ENCODE data around the gene ROGDI.

The ROGDI gene

DNA sequence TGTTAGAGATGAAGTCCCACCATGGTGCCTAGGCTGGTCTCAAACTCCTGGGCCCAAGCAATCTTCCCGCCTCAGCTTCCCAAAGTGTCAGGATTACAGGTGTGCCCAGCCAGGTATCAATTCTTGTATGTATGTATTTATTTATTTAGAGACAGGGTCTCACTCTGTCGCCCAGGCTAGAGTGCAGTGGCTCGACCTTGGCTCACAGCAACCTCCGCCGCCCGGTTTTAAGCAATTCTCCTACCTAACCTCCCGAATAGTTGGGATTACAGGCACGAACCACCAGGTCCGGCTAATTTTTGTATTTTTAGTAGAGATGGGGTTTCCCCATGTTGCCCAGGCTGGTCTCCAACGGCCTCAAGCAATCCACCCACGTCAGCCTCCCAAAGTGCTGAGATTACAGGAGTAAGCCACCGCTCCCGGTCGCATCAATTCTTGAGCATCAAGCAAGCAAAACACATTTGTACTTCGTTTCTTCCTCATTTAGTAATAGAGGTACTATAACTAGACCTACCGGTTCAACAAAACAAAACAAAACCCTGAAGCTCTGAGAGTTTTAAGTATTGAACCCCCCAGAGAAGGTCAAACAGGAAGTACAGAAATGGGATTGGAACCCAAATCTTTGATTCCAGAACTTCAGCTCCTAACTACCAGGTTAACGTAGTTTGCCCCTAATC lies 34.4 kb downstream of the ROGDI start:
- DNase-seq: peak in 1 of 56 donors; percentile 22

DNA sequence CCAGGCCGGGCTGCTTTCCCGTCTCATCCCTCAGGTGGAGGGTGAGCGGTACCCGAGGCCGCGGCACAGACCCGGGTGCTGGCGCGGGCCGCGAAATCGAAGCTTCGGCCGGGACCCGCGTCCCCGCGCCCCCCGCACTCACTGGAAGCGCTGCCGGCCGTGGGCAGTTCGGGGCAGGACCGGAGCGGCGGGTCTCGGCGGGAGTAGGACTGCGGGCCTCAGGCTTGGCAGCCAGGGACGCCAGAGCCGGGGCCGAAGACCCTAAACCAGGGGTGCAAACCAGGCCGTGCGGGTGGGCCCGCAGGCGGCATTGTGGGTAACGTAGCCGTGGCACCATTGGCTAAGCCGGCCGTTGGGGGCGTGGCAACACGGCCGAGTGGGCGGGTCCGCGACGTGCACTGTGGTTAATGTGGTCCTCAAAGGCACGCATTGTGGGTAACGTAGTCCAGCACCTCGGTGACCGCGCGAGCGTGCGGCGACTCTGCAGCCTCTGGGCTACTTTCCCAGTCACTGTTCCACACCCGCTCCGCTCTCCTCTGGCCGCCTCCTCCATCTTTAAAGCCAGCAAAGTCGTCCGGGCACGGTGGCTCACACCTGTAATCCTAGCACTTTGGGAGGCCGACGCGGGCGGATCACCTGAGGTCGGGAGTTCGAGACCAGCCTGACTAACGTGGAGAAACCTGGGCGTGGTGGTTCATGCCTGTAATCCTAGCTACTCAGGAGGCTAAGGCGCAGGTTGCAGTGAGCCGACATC lies 35.4 kb downstream of the ROGDI start, which contains the start of gene ZNF500:
Gene ZNF500 (minus strand): TSS at position 288 of the 754 bp plus-strand sequence. CDS start 1,184 bp downstream, outside the sequence.
- peak; percentile 67 to 99 (median 95) for DNase-seq

DNA sequence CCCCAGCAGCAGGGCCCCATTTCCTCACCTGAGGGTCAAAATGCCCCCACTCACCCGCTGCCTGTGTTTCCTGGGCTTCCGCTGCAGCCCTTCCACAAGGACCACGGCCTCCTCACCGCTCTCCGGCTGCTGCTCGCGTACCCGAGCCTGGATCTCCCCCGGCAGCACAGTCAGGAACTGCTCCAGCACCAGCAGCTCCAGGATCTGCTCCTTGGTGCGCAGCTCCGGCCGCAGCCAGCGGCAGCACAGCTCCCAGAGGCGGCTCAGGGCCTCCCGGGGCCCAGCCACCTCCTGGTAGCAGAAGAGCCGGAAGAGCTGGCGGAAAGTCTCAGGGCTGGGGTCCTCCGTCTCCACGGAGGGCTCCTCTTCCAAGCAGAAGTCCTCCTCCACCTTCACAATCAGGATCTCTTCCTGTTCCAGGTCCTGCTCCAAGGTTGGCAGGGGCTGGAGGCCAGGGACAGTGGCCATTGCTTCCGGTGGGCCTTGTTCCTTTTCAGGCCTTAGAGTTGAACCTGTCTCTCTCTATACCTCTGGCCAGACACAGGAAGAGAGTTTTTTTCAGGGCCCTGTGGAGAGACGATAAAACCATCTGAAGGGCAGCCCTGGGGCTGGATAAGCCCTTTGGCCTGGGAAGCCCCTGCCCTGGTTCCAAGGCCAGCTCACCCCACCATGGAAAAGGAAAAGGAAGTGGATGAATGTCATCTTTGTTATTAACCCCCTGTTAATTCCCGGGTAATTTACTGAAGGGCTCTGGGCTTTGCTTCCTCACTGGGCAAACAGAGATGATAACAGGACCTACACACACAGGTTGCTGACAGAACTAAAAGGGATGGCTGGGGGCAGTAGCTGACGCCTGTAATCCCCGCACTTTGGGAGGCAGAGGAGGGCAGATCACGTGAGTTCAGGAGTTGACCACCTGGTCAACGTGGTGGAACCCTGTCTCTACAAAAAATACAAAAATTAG lies 36.6 kb downstream of the ROGDI start:
- no peak for DNase-seq

DNA sequence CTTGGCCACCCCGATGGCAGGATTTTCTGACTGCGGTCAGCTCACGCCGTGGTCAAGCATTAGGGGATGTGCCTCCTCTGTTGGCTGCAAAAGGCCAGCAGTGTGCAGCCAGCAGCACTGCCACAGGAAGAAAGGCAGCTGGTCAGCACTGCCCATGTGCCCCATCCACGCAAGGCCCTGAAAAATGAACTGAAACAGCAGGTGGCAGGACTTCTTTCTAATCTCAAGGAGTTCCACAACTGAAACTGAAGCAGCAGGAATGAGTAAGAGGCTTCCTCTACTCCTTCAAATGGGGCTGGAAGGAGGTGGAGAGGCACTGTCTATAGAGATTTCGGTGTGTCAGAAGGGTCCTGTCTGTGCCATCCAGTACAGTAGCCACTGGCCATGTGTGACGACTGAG lies 38.6 kb downstream of the ROGDI start:
- DNase-seq: no peak

DNA sequence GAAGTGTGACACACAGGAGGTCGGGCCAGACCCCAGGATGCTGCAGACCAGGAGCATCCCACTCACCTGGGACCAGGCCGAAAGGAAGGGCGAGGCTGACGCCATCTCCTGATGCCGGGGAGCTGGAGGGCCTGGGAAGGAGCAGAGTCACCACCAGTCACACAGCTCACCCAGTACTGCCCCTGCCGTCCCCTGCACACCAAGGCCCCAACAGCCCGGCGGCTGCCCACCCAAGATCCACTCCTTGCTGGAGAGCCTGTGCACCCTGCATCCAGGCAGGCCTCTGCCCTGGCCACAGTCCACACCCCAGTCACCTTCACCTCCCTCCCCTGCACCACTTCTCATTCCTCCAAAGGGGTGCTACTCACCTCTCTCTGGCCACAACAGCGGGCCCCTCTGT lies 40.2 kb downstream of the ROGDI start:
- no peak for DNase-seq

DNA sequence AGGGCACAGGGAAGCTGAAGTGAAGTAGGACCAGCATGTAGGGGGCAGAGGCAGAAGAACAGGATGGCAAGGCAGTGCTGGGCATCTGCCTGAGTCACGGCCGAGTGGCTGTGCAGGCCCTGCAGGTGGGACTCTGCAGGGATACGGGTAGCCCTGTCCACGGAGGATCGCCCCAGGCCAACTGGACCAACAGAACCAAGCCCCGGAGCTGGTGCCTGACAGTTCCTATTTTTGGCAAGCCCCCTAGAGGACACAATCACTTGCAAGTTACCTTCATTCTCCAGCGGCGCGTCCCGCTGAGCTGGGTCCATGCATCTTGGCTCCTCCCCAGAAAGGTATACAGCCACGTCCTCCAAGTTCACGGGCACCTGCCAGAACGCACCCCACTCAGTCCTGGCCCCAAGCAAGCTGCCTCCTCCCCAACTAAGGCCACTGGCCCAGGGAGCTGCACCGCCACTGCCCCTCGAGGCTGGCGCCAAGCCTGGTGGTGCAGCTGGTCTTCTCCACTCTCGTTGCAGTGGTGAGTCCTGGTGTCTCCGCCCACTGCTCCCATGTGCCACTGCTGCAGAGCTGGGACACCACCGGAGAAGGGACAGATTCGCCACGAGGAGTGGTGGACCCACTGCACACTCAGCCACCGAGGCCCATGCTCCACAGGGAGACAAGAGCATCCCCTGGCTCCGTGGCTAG lies 42.1 kb downstream of the ROGDI start:
- no peak for DNase-seq

DNA sequence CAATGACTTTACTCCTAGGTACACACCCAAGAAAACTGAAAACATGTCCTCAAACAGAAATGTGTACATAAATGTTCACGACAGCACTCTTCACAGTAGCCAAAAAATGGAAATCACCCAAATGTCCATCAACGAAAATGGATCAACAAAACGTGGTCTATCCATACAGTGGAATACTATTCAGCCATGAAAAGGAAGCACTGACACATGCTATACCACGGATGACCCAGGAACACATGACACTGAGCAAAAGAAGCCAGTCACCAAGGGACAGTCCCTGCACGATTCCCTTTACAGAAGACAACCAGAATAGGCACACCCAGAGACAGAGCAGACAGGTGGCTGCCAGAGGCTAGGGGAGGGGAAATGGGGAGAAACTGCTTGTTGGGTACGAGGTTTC lies 46.7 kb downstream of the ROGDI start:
- no peak for DNase-seq

DNA sequence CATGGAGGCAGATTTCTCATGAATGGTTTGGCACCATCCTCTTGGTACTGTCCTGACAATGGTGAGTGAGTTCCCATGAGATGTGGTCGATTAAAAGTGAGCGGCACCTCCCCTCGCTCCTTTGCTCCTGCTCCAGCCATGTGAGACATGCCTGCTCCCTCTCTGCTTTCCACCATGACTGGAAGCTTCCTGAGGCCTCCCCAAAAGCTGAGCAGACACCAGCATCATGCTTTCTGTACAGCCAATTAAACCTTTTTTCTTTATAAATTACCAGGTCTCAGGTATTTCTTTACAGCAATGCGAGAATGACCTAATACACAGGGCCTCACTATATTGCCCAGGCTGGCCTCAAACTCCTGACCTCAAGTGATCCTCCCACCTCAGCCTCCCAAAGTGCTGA lies 47.6 kb downstream of the ROGDI start:
- no peak for DNase-seq

DNA sequence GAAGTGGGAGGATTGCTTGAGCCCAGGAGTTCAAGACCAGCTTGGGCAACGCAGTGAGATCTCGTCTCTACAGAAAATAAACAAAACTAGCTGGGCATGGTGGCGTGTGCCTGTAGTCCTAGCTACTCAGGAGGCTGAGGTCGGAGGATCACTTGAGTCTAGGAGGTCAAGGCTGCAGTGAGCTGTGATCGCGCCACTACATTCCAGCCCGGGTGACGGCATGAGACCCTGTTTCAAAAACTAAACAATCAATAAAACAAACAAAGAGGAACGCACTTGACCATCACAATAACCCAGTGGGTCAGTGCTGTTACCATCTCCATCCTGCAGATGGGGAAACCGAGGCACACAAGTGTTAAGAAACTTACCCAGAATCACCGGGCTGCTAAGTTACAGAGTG lies 49.2 kb downstream of the ROGDI start:
- DNase-seq: no peak

DNA sequence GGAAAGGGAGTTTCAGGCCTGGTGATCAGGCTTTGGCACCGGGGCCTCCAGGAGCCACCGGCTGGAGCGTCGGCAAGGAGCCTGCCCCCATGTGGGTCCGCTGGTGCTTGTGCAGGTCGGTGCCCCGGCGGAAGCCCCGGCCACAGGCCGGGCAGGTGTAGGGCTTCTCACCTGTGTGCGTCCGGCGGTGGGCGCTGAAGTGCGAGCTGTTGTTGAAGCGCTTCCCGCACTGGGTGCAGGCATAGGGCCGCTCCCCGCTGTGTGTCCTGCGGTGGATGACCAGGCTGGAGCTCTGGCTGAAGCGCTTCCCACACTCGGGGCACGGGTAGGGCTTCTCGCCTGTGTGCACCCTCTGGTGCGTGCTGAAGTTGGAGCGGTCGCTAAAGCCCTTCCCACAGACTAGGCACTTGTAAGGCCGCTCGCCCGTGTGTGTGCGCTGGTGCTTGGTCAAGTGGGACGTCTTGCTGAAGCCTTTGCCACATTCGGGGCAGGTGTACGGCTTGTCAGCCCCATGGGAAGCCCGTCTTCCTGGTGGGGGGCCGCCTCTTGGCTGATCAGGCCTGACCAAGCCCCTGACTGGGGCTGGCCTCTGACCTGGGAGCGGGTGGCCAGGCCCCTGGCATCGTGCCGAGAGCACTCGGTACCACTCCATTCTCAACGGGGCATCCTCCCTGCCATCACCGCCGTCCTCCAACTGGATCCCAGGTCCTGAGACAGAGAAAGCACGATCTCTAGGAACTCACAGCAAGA lies 49.9 kb downstream of the ROGDI start:
- no peak for DNase-seq

DNA sequence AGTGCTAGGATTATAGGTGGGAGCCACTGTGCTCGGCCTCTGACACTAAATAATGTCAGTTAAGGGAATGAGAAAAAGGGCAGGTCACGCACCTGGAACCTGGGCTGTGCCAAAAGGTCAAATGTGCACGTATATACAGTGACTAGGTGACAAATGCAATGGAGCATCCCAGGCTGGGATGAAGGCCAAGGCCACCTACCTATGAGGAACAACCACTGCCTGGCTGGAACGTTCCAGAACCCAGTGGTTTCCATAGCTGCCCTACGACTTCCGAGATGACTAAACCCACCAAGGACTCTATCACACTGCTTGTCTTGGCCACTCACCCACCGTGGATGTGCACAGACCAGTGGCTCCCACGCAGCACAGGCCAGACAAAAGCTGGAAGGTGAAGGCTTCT lies 51.5 kb downstream of the ROGDI start:
- no peak for DNase-seq

DNA sequence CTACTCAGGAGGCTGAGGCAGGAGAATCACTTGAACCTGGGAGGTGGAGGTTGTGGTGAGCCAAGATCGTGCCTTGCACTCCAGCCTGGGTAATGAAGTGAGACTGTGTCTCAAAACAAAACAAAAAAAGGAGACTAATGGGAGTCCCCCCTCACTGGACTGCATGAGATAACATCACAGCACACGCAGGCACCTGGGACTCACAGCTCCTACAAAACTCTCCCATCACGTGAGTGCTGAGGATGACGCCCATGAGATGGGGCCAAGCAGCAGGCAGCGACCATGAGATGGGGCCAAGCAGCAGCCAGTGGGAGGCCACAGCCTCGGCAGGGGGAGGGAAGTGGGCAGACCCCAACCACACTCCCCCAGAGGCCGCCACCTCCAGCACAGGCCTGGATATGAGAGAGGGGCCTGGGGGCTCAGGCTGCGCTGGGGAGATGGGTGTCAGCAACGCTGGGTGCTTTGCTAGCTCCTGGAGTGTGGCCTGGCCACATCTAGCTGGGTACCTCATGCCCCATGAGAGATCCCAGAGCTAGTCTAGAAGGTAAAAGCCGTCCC lies 52.7 kb downstream of the ROGDI start:
- no peak for DNase-seq

DNA sequence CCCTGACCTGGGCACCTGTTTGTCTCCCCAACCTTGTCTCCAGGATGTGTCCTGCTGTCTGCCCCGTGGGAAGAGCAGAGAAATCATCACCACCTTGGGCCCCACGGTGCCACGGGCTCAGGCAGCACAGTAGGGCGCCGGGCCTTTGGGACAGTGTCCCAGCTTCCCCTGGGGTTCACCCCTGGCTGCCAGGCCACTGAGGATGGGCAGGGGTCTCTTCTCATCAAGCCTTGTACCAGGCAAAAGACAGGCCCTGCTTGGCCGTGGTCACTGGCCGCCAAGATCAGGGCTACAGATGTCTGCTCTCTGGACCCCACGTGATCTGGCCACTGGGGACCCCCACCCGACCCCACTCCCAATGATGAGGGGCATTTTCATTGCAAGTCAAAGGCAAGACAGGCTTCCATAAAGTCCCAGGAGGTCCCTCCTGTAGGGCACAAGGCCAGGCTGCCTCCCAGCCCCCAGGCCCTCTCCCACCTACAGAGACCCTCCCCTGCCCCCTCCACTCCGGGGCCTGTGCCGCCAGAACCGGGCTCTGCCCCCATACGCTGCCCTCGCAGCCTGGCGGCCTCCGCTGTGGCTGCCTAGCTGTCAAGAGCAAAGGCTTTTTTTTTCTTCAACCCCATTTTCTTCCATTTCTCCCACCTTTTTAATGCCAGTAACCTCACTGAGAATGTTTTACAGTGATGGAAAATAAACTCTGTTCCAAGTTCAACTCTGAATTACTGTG lies 53.6 kb downstream of the ROGDI start:
- DNase-seq: no peak

DNA sequence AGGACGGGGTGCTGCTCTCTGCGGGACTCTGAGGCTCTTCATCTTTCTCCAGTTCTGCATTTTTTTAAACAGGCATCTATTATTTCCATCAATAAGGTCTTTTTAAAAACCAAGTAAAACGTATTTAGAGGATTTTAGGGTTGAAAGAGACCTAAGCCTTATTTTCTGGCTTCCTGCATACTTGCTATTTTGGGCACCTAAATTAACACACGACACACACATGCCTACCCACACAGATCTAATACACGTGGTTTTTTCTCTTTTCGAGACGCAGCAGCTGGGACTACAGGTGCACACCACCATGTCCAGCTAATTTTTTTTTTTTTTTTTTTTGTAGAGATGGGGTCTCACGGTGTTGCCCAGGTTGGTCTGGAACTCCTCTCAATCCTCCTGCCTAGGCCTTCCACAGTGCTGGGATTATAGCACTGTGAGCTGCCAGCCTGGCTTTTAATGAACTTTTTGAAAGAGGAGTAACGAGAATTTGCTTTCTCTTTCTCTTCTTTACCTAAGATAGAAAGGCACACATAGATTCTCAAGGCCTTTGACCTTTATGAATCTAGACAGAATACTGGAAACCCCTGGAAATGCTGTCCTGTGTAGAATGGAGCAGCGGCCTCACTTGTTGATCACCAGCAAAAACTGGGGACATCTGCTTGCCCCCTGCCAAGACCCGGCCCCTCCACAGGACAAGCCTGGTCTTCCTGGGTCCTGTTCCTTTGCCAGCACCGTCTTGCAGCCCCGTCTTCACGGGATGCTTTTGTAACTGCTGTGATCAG lies 54.3 kb downstream of the ROGDI start:
- DNase-seq: peak in 2 of 56 donors; percentile 13 to 16

DNA sequence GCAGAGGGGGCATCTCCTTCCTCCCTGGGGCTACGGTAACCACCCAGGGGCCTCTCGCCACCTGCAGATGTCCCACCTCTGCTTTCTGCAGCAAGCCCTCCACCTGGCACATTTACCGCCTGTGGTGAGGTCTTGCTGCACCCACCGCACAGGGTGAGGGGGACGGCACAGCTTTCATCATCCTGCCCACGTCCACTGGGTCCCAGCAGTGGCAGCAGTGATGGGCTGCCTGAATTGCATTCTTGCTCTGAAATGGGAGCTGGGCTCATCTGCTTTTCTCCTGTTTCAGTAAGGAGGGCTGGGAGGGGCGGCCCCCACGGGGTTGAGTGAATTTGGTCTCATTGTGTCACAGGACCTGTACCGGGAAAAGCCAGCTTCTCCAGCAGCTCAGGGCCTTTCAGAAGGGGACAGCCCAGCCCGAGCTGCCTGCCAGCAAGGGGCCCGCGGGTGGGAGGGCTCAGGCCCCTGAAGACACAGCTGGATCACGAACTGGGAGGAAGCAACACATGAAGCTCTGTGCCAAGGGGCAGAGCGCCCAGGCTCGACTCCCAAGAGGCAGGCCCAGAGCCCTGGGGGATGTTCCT lies 55.4 kb downstream of the ROGDI start:
- DNase-seq: peak in 21 of 56 donors; percentile 5 to 42 (median 26)

All from nucleus accumbens (tissue), 56 donors.